GM21367 (cell line): Measurements from ENCODE around the gene NAA15.
"Not testable (repeated sequence)": the region's sequence is repeated elsewhere in the genome, so short reads cannot be mapped to it uniquely, and the experiment has no call there.

ENCODE experiments used
- ATAC-seq: cut with Tn5 transposase; IDR thresholded peaks from one replicate; pipeline ENCODE4 v1.9.1; 2021; ENCODE audit not compliant: unreplicated experiment

NAA15 gene

DNA sequence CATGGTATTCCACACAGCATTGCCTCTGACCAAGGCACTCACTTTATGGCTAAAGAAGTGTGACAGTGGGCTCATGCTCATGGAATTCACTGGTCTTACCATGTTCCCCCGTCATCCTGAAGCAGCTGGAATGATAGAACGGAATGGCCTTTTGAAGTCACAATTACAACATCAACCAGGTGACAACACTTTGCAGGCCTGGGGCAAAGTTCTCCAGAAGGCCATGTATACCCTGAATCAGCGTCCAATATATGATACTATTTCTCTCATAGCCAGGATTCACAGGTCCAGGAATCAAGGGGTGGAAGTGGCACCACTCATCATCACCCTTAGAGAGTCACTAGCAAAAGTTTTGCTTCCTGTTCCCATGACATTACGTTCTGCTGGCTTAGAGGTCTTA, 145.8 kb downstream of the NAA15 start:
- ATAC-seq, result not testable (repeated sequence)

DNA sequence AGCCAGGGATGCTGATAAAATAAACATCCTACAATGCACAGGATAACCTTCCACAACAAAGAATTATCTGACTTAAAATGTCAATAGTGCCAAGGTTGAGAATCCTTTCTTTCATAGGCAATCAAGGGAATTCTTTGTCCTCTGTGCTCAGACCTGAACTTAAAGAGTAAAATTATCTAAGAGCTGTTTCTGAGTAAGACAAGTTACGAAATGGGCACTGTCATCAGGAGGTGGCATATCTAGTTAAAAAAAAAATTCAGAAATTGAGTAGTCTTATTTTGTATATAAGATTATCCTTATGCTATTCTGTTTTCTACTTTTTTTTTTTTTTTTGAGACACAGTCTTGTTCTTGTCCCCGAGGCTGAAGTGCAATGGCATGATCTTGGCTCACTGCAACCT, 149.3 kb downstream of the NAA15 start:
- ATAC-seq, result no peak

DNA sequence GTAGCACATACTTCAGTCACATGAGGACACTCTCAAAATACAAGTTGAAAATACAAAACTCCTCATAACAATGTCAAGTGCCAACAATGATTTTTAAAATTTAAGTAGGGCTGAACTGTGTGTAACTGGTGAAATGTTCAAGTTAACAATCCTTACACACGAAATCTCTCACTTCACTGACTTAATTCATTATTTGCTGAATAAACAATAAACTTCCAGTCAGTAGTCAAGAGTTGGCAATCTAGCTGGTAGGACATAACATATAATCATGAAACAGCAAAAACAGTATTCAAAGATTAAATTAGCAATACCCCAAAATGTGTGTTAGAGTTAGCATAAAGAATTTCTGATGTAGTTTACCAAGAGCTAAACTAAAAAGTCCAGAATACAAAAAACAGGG, 150.7 kb downstream of the NAA15 start:
- ATAC-seq, result no peak

DNA sequence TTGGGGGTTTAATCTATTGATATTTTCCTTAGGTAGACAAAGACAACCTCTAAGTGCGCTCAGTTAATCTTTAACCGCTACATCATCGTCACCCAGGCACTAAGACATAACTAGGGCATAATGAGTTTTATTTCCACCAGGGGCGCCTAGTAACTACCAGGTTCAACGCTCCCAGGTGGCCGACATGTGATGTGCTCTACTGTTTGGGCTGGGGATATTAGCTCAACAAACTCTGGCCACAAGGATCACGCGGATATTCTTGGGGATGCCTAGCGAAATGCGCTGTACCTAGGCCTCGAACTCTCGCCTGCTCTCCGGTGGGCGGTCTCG, 151.7 kb downstream of the NAA15 start:
- peak; percentile 41 for ATAC-seq

DNA sequence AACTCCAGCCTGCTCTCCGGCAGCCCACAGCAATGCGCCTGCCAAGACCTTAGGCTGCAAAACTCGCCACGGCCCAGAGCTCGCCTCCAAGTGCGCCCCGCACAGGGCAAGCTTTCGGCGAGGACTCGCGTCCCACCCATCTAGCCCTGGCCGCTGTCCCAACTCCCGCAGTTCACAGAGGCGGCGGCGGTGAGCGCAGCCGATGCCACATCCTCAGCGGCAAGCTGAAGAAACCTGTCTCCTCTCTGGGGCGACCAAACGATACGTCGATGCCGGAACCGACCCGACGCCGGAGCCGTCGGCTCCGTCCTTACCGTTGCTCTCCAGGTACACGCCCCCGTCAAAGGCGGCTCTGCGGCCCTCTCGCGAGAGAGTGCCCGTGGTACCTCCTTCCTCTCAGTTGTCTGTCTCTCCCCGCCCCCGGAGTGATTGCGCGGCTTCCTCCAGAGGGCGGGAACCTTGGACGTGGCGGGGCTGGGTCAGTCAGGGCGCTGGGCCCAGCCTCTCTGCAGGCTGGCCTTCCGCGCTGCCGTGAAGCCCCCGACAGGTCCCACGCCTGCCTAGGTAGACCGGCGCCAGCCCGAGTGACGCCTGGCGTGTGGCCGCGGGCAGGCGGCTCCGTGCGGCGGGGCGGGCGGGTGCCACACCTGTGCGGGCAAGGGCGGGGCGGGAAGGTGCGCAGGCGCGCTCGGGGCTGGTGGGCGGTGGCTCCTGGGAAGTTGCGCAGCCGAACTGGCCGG, 152.2 kb downstream of the NAA15 start:
- ATAC-seq, result peak; percentile 91

DNA sequence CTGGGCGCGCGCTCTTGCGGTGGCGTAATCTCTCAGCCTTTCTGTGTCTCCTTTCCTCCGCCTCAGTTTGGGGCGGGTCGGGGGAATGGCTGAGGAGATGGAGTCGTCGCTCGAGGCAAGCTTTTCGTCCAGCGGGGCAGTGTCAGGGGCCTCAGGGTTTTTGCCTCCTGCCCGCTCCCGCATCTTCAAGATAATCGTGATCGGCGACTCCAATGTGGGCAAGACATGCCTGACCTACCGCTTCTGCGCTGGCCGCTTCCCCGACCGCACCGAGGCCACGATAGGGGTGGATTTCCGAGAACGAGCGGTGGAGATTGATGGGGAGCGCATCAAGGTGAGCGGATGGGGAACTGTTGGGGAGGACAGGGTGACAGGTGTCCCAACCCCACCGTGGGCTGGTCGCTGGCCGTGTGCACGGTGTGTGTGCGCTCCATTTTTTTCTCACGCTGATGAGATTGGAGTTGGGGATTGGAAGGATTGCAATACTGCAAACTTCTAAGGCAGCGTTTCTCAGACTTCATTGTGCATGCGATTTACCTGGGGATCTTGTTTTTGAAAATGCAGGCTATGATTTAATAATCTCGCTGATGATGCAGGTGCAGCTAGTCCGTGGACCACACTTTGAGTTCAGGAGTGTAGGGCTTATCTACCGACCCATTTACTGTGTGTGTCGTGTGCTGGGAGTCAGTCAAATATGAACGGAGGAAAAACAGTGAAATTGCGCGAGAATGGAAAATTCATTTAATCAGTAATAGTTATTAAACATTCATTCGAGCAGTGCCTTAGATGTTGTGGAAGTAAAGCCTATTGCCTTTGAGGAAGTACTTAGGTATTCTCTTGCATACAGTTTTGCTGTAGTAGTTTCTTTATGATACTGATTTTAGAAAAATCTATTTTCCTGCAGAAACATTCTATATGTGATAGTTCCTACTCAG, 153.1 kb downstream of the NAA15 start, which contains the start of gene RAB33B:
TSS of gene RAB33B (plus strand) at position 11 of the 935 bp plus-strand sequence. CDS start at position 86, 75 bp downstream.
- ATAC-seq, result no peak

DNA sequence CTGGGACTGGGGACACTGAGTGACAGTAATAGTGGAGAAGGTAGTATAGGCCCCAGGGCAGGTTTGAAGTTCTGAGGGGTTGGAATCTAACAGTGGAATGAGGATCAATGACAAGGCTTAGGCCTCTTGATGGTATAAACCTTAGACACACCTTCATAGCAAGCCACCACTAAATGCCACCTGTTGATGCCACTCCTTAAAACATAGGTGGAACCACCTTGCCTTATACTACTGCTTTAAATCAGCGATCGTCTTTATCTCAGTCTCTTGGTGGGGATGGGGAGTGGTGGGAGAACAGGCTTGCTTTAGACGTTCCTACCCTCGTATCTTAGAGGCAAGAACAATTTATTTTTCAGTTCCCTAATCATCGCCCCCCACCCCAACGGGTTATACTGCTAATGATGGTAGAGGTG, 153.8 kb downstream of the NAA15 start:
- ATAC-seq, result no peak

DNA sequence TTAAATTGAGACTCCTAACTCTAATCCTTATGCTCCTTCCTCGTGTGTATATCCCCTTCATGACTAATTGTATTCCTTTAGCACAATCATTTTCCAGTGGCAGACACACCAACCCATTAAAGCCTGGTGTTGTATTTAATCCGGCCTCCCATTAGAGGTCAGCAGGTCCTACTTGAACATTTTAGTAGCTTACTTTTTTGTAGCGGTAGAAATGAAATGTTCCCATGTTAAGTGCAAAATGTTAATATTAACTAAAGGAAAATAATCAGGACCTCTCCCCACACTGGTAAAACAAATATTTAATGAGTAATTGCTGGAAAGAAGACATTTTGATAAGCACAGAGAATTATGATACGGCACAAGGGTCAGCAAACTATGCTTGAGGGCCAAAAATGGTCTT, 156.0 kb downstream of the NAA15 start:
- ATAC-seq, result no peak

DNA sequence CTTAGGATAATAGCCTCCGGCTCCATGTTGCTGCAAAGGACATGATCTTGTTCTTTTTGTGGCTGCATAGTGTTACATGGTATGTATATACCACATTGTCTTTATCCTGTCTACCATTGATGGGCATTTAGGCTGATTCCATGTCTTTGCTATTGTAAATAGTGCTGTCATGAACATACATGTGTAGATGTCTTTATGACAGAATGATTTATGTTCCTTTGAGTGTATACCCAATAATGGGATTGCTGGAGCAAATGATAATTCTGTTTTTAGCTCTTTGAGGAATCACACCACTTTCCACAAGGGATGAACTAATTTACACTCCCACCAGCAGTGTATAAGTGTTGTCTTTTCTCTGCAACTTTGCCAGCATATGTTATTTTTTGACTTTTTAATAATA, 157.2 kb downstream of the NAA15 start:
- ATAC-seq, result no peak

DNA sequence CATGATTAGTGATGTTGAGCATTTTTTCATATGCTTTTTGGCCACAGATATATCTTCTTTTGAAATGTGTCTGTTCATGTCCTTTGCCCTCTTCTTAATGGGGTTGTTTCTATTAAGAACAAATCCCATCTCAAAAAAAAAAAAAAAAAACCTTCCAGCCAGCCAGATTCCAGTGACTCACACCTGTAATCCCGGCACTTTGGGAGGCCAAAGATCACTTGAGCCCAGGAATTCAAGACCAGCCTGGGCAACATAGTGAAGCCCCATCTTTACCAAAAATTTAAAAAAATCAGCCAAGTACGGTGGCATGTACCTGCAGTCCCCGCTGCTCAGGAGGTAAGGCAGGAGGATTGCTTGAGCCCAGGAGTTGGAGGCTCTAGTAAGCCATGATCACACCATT, 157.7 kb downstream of the NAA15 start:
- ATAC-seq, result no peak

DNA sequence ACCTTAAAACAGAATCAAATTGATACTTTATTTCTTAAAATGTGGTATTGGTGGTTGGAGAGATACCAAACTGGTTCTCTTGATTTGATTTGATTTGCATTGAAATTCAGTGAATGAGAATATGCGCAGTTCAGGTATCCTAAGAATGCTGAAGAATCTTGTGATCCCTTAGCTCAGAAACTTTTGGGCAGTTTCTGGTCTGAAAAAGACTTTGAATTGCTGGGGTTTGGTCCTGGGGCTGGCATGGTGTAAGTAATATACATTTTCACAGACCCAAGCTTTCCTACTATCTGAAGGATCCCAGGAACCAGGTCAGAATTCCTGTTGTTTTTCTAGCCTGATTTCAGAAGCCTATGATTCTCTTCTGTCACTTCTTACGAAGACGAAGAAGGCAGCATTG, 159.3 kb downstream of the NAA15 start:
- ATAC-seq, result no peak

DNA sequence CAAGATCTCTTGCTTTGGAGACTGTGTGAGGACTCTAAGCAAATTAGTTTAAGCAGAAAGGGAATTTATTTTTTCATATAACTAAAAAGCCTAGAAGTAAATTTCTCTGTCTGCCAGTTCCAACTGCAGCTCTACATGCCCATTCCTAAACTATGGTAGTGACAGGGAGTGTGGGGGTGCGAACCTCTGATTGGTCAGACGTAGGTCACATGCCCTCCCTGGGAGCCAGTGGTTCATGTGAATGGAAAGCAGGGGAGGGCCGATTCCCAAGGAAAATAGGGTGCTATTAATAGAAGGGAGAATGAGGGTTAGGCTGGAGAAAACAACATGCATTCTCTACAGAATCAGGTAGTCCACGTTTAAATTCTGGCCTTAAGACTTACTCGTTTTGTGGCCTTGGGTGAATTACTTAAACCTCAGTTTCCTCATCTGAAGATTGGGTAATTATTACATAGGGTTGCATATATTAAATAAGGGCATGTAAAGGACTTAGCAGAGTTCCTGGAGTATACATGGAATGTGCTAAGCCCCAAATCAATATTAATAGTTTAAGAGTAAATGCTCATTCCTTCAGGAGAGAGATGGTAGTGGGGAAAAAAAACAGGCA, 159.8 kb downstream of the NAA15 start:
- ATAC-seq, result no peak

DNA sequence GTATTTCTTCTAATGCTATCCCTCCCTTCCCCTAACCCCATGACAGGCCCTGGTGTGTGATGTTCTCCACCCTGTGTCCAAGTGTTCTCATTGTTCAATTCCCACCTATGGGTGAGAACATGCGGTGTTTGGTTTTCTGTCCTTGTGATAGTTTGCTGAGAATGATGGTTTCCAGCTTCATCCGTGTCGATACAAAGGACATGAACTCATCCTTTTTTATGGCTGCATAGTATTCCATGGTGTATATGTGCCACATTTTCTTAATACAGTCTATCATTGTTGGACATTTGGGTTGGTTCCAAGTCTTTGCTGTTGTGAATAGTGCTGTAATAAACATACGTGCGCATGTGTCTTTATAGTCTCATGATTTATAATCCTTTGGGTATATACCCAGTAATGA, 163.2 kb downstream of the NAA15 start:
- not testable (repeated sequence) for ATAC-seq

DNA sequence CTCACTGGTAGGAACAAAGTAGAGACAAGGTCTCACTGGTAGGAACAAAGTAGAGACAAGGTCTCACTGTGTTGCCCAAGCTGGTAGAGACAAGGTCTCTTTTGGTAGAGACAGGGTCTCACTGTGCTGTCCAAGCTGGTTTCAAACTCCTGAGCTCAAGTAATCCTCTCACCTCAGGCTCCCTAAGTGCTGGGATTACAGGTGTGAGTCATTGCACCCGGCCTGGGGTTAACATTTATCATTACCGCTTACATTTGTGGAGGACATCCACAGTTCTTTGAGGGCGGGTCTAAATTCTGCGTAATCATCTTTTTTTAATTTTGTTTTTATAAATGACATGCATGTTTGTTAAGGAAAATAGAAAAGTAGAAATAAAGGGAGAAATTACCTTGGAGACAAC, 164.6 kb downstream of the NAA15 start:
- no peak for ATAC-seq

DNA sequence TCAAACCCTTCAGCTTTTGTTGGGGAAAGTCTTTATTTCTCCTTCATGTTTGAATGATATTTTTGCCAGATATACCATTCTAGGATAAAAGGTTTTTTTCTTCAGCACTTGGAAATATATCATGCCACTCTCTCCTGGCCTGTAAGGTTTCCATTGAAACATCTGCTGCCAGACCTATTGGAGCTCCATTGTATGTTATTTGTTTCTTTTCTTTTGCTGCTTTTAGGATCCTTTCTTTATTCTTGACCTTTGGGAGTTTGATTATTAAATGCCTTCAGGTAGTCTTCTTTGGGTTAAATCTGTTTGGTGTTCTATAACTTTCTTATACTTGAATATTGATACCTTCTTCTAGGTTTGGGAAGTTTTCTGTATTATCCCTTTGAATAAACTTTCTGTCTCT, 167.5 kb downstream of the NAA15 start:
- not testable (repeated sequence) for ATAC-seq

DNA sequence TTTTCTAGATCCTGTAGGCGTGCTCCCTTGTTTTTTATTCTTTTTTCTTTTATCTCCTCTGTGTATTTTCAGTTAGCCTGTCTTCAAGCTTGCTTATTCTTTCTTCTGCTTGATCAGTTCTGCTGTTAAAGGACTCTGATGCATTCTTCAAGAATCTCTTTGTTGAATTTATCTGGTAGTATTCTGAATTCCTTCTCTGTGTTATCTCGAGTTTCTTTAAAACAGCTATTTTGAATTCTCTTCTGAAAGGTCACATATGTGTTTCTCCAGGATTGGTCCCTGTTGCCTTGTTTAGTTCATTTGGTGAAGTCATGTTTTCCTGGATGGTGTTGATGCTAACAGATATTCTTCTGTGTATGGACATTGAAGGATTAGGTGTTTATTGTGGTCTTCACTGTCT, 167.9 kb downstream of the NAA15 start:
- ATAC-seq, result no peak
